GM12878 (cell line): ENCODE data around the gene CD163. TPM values are rescaled to one million over a fixed set of nuclear protein-coding genes. Genes with fewer than 3 reads are reported as not detected.

Experiments used
- ATAC-seq: fragments of 200-7000 bp; cut with Tn5 transposase; 3 replicates; pipeline ENCODE4 v1.9.1; 2020; ENCODE audit warnings: mild to moderate bottlenecking, moderate library complexity
- BruUV-seq: library from RNA; stranded (reverse); fragments of 400-500 nt; replicated peaks from 2 replicates; lab custom pipeline; 2021; lab: Mats Ljungman, UMichigan
- CTCF ChIA-PET: fragments of 300-600 bp; sonication (Branson Sonifier 250); formaldehyde crosslinking; extraction: SDS; loops from one replicate; lab custom pipeline; 2021; ENCODE audit warnings: inconsistent platforms; lab: Yijun Ruan, JAX
- POLR2A ChIA-PET: fragments of 350-600 bp; formaldehyde crosslinking; extraction: SDS; loops from one replicate; lab custom pipeline; 2021; ENCODE audit warnings: inconsistent platforms; lab: Charles Lee
- RAD21 ChIA-PET: fragments of 300-600 bp; sonication (Branson Sonifier 250); formaldehyde crosslinking; loops from one replicate; lab custom pipeline; 2023; ENCODE audit warnings: antibody characterized with exemption; ENCODE audit not compliant: unreplicated experiment; lab: Charles Lee
- SMC1A ChIA-PET: fragments of 300-600 bp; sonication (Branson Sonifier 250); formaldehyde crosslinking; loops from one replicate; lab custom pipeline; 2023; ENCODE audit not compliant: unreplicated experiment, uncharacterized antibody; lab: Charles Lee
- DNase-seq: peaks from one replicate; pipeline ENCODE4 v3.0.0-alpha.2; 2011; ENCODE audit warnings: low read depth, low spot score
- FAIRE-seq: peaks from 3 replicates; lab custom pipeline; 2011; peaks lifted over from hg19 to GRCh38; lab: Jason Lieb, UNC
- H2AFZ ChIP-seq: 2 replicates; pipeline ENCODE4 v1.6.0; 2011; ENCODE audit warnings: low read depth, low read length, control low read depth; ENCODE audit not compliant: control insufficient read depth
- H3K27ac ChIP-seq: 2 replicates; pipeline ENCODE4 v1.5.1; 2011; ENCODE audit warnings: control low read depth; ENCODE audit not compliant: control insufficient read depth, insufficient read depth
- H3K27me3 ChIP-seq, 2 experiments: replicated peaks in 1 of 2; 2 replicates each; pipeline versions ENCODE4 v1.6.0 to v1.6.1; 2011; ENCODE audit warnings: low read length in 1 of 2; ENCODE audit not compliant: control insufficient read depth in 2 of 2, insufficient read depth in 2 of 2
- H3K36me3 ChIP-seq, 2 experiments: 2 replicates each; pipeline ENCODE4 v1.5.1; 2011; ENCODE audit warnings: low read length in 1 of 2; ENCODE audit not compliant: control insufficient read depth in 2 of 2, insufficient read depth in 2 of 2
- H3K4me1 ChIP-seq: 2 replicates; pipeline ENCODE4 v1.6.1; 2011; ENCODE audit warnings: mild to moderate bottlenecking, low read length, moderate library complexity, mixed read lengths; ENCODE audit not compliant: control insufficient read depth, insufficient read depth
- H3K4me2 ChIP-seq: 2 replicates; pipeline ENCODE4 v1.6.0; 2011; ENCODE audit warnings: control low read depth; ENCODE audit not compliant: control insufficient read depth, insufficient read depth
- H3K4me3 ChIP-seq: fragments of 200-600 bp; sonication (generic); 2 replicates; pipeline ENCODE4 v1.5.1; 2016
- H3K79me2 ChIP-seq: 2 replicates; pipeline ENCODE4 v1.6.0; 2011; ENCODE audit warnings: low read length; ENCODE audit not compliant: control insufficient read depth, insufficient read depth
- H3K9ac ChIP-seq: 2 replicates; pipeline ENCODE4 v1.8.0; 2011; ENCODE audit warnings: low read length, control low read depth, mixed read lengths; ENCODE audit not compliant: control insufficient read depth, insufficient read depth
- H3K9me3 ChIP-seq: replicated peaks from 3 replicates; pipeline ENCODE4 v1.5.1; 2011; ENCODE audit warnings: mild to moderate bottlenecking, low read length; ENCODE audit not compliant: control insufficient read depth, insufficient read depth
- H4K20me1 ChIP-seq: 2 replicates; pipeline ENCODE4 v1.6.0; 2011; ENCODE audit not compliant: control insufficient read depth, insufficient read depth
- BCL3 ChIP-seq: IDR thresholded peaks from 2 replicates; pipeline ENCODE4 v1.6.1; 2011; ENCODE audit warnings: borderline replicate concordance, low read depth, mild to moderate bottlenecking, moderate library complexity, low read length; ENCODE audit not compliant: insufficient read depth, poor library complexity, severe bottlenecking
- BCLAF1 ChIP-seq: fragments of 450-650 bp; IDR thresholded peaks from 2 replicates; pipeline ENCODE4 v1.6.1; 2017; ENCODE audit warnings: antibody characterized with exemption, mild to moderate bottlenecking, moderate library complexity
- BRCA1 ChIP-seq: IDR thresholded peaks from 2 replicates; pipeline ENCODE4 v1.6.1; 2011; ENCODE audit warnings: low read depth, low read length, improper control_type of control experiment
- CREM ChIP-seq: IDR thresholded peaks from 2 replicates; pipeline ENCODE4 v1.6.1; 2014; ENCODE audit warnings: antibody characterized with exemption, low read depth
- JUND ChIP-seq: IDR thresholded peaks from 2 replicates; pipeline ENCODE4 v1.6.1; 2012; ENCODE audit warnings: low read depth, mild to moderate bottlenecking, low read length, improper control_type of control experiment, moderate library complexity
- PAX5 ChIP-seq: IDR thresholded peaks from 2 replicates; pipeline ENCODE4 v1.6.1; 2011; ENCODE audit warnings: low read depth, low read length, borderline replicate concordance
- RAD21 ChIP-seq: IDR thresholded peaks from 2 replicates; pipeline ENCODE4 v1.6.1; 2011; ENCODE audit warnings: mild to moderate bottlenecking, low read depth, low read length, moderate library complexity; ENCODE audit not compliant: insufficient read depth
- SMARCA5 ChIP-seq: fragments of 450-650 bp; IDR thresholded peaks from 2 replicates; pipeline ENCODE4 v1.6.1; 2017; ENCODE audit warnings: mild to moderate bottlenecking
- SP1 ChIP-seq: IDR thresholded peaks from one replicate; pipeline ENCODE4 v1.6.1; 2011; ENCODE audit warnings: low read depth, low read length
- TBL1XR1 ChIP-seq: IDR thresholded peaks from 2 replicates; pipeline ENCODE4 v1.6.1; 2012; ENCODE audit warnings: low read depth, low read length, improper control_type of control experiment
- USF2 ChIP-seq: IDR thresholded peaks from 2 replicates; pipeline ENCODE4 v1.6.1; 2011; ENCODE audit warnings: low read depth, low read length, improper control_type of control experiment, borderline replicate concordance
- ZBTB4 ChIP-seq: fragments of 450-650 bp; formaldehyde crosslinking; IDR thresholded peaks from 2 replicates; pipeline ENCODE4 v1.4.0; 2022; ENCODE audit warnings: mild to moderate bottlenecking, moderate library complexity
- ZSCAN29 ChIP-seq: fragments of 450-650 bp; IDR thresholded peaks from 2 replicates; pipeline ENCODE4 v1.6.1; 2017; ENCODE audit warnings: mild to moderate bottlenecking, moderate library complexity
- WGBS: methylation state at CpG from one replicate; pipeline ENCODE4 v1.1.6; 2016; ENCODE audit warnings: low lambda C conversion rate; ENCODE audit not compliant: insufficient replicate concordance, insufficient coverage; ENCODE audit errors: missing lambda C conversion rate; 5-methylcytosine and 5-hydroxymethylcytosine counted together
- in situ Hi-C: fragments of 300-500 bp; cut with MboI; formaldehyde crosslinking; loops from 9 replicates; pipeline ENCODE4 v1.14.3; 2018; ENCODE audit warnings: mixed read lengths
- intact Hi-C: fragments of 100-400 bp; cut with micrococcal nuclease; formaldehyde crosslinking; loops from one replicate; pipeline ENCODE4 v1.14.2; 2022; ENCODE audit not compliant: unreplicated experiment
- polyA plus RNA-seq, 11 experiments: library from polyadenylated mRNA; depleted of rRNA in 4 of 11; unstranded in 6 of 11; stranded (reverse) in 5 of 11; fragments of >200 nt; fragmentation: Nextera tagmentation in 4 of 11; fragmentation: Illumina TruSeq in 1 of 11; extraction: Ambion mirVana in 4 of 11; extraction: Trizol in 1 of 11; gene quantifications; 1 replicate in 1 of 11; 2 replicates in 10 of 11; pipeline versions ENCODE4 v1.2.1 to v1.2.3, GENCODE V29; 2011 to 2016; ENCODE audit warnings: inconsistent platforms in 2 of 11, missing spikeins in 2 of 11, low read depth in 1 of 11
- total RNA-seq, 4 experiments: library from RNA; depleted of rRNA in 3 of 4; stranded (reverse); fragments of >200 nt in 3 of 4; fragmentation: Illumina TruSeq in 1 of 4; extraction: Trizol in 1 of 4; gene quantifications; 2 replicates each; pipeline versions ENCODE4 v1.2.1 to v1.2.3, GENCODE V29; 2013 to 2021

The CD163 gene
- total and polyA plus RNA-seq, 10 of the 15 experiments (the other 5 are each of a cell fraction or from before 2014, with no cell fraction given) = 0.74 TPM; not detected in 9

- TF ChIP-seq BCLAF1 (no peak), SP1 (no peak), ZSCAN29 (no peak), CREM (no peak), BRCA1 (no peak), BCL3 (no peak), RAD21 (no peak), USF2 (no peak)
Observed at GRCh38 chr12:7542813-7543212, 39.2 kb upstream of the CD163 start (continued).

- intact Hi-C loops (no loop called here), in situ Hi-C loops (no loop called here)
- SMC1A ChIA-PET = no interaction called here
- no peak for FAIRE-seq
- Histone ChIP-seq H3K79me2 (no peaks in the 10 kb centered on the region), H3K9me3 (no peaks in the 10 kb centered on the region), H3K4me1 (no peaks in the 10 kb centered on the region), H3K4me3 (no peak overlapping the region), H3K36me3 (no peaks in the 10 kb centered on the region), H3K27ac (no peak overlapping the region), H4K20me1 (no peaks in the 10 kb centered on the region), H2AFZ (no peak overlapping the region), H3K27me3 (no peaks in the 10 kb centered on the region), H3K4me2 (no peak overlapping the region), H3K9ac (no peak overlapping the region)
- CTCF ChIA-PET = no interaction called here
- RAD21 ChIA-PET = no interaction called here
- no peak for DNase-seq
- 29% methylated on average over 8 of the region's 8 CpGs for WGBS
- POLR2A ChIA-PET = no interaction called here
- no TSS peak for BruUV-seq
- no peak for ATAC-seq
- TF ChIP-seq ZBTB4 (CRISPR knock-in tag) = no peak
- no peak for TF ChIP-seq SMARCA5
- no peak for TF ChIP-seq PAX5
- no peak for TF ChIP-seq CREM
- TF ChIP-seq JUND = no peak
- no peak for TF ChIP-seq TBL1XR1
Observed at GRCh38 chr12:7542046-7542445, 38.5 kb upstream of the CD163 start.
